HAP-1 (cell line): ENCODE data around the gene AVPR1A.
"Not testable (repeated sequence)": the region's sequence is repeated elsewhere in the genome, so short reads cannot be mapped to it uniquely, and the experiment has no call there.

Experiments
- DNase-seq, 2 experiments: peaks; one replicate each; pipeline ENCODE4 v3.0.0-alpha.2; 2016 to 2020; ENCODE audit warnings: low spot score in 2 of 2
- H3K27me3 ChIP-seq: fragments of 250-450 bp; sonication (Bioruptor Pico); 2 replicates; pipeline ENCODE4 v1.5.1; 2020; ENCODE audit warnings: low read depth, mild to moderate bottlenecking, moderate library complexity
- H3K36me3 ChIP-seq: fragments of 250-450 bp; sonication (Bioruptor Pico); replicated peaks from 2 replicates; pipeline ENCODE4 v1.5.1; 2020; ENCODE audit warnings: mild to moderate bottlenecking
- H3K4me1 ChIP-seq: fragments of 250-450 bp; sonication (Bioruptor Pico); 2 replicates; pipeline ENCODE4 v1.5.1; 2020; ENCODE audit warnings: mild to moderate bottlenecking
- H3K4me3 ChIP-seq: fragments of 250-450 bp; sonication (Bioruptor Pico); 2 replicates; pipeline ENCODE4 v1.5.1; 2020; ENCODE audit warnings: mild to moderate bottlenecking, moderate library complexity
- H3K9me3 ChIP-seq: fragments of 250-450 bp; sonication (Bioruptor Pico); 2 replicates; pipeline ENCODE4 v1.5.1; 2020; ENCODE audit warnings: mild to moderate bottlenecking, moderate library complexity
- in situ Hi-C: fragments of 300-500 bp; cut with MboI; formaldehyde crosslinking; loops from 3 replicates; pipeline ENCODE4 v1.14.3; 2020; ENCODE audit warnings: low sequenced_read_pairs, inconsistent platforms, mixed read lengths

The AVPR1A gene

GRCh38 chr12:63150713-63151622 is at the start of gene AVPR1A:
Gene AVPR1A, minus strand, starts transcription at chr12:63151201. Its CDS starts 365 bp downstream, at chr12:63150836.
- H3K4me1 ChIP-seq, result no peaks in the 10 kb centered on the region; the same call in 1 of the 2 replicates
- H3K9me3 ChIP-seq, result no peaks in the 10 kb centered on the region
- in situ Hi-C loops, result no loop called here
- DNase-seq, result peak; percentile 10 to 51
- peaks cover 35% of the 10 kb centered on the region for H3K27me3 ChIP-seq
- peak within 1 kb of the TSS; percentile 20 for H3K4me3 ChIP-seq
- H3K36me3 ChIP-seq, result no peaks in the 10 kb centered on the region

GRCh38 chr12:63196168-63196567 is 45.2 kb upstream of the AVPR1A start:
- Histone ChIP-seq H3K9me3 (no peaks in the 10 kb centered on the region), H3K4me3 (no peak overlapping the region), H3K4me1 (no peaks in the 10 kb centered on the region), H3K36me3 (no peaks in the 10 kb centered on the region), H3K27me3 (no peaks in the 10 kb centered on the region)
- DNase-seq, result no peak
- in situ Hi-C loops, result no loop called here

- Histone ChIP-seq H3K9me3 (peaks cover 4% of the 10 kb centered on the region; the same call in 1 of the 2 replicates), H3K36me3 (no peaks in the 10 kb centered on the region), H3K27me3 (no peaks in the 10 kb centered on the region), H3K4me3 (no peak overlapping the region), H3K4me1 (no peaks in the 10 kb centered on the region)
- no peak for DNase-seq
- in situ Hi-C loops, result no loop called here
Observed at GRCh38 chr12:63179224-63179623, 28.2 kb upstream of the AVPR1A start.

GRCh38 chr12:63170321-63170720 is 19.3 kb upstream of the AVPR1A start:
- no peak for DNase-seq
- Histone ChIP-seq H3K4me3 (no peak overlapping the region), H3K27me3 (no peaks in the 10 kb centered on the region), H3K36me3 (no peaks in the 10 kb centered on the region), H3K4me1 (no peaks in the 10 kb centered on the region), H3K9me3 (peaks cover 2% of the 10 kb centered on the region; the same call in 1 of the 2 replicates)
- in situ Hi-C loops, result no loop called here

GRCh38 chr12:63167741-63168140 is 16.7 kb upstream of the AVPR1A start:
- H3K36me3 ChIP-seq, DNase-seq, H3K4me1 ChIP-seq, H3K4me3 ChIP-seq, H3K27me3 ChIP-seq, in situ Hi-C loops, H3K9me3 ChIP-seq: not testable (repeated sequence)

GRCh38 chr12:63164911-63165310 is 13.9 kb upstream of the AVPR1A start:
- Histone ChIP-seq H3K27me3 (no peaks in the 10 kb centered on the region), H3K9me3 (no peaks in the 10 kb centered on the region), H3K4me1 (peaks cover 6% of the 10 kb centered on the region; the same call in 1 of the 2 replicates), H3K4me3 (no peak overlapping the region), H3K36me3 (no peaks in the 10 kb centered on the region)
- in situ Hi-C loops, result no loop called here
- no peak for DNase-seq

- Histone ChIP-seq H3K9me3 (no peaks in the 10 kb centered on the region), H3K27me3 (no peaks in the 10 kb centered on the region), H3K4me3 (no peak overlapping the region), H3K4me1 (peaks cover 6% of the 10 kb centered on the region; the same call in 1 of the 2 replicates), H3K36me3 (no peaks in the 10 kb centered on the region)
- no peak for DNase-seq
- in situ Hi-C loops, result no loop called here
Observed at GRCh38 chr12:63163541-63163940, 12.5 kb upstream of the AVPR1A start.

- Histone ChIP-seq H3K36me3 (no peaks in the 10 kb centered on the region), H3K9me3 (no peaks in the 10 kb centered on the region), H3K27me3 (peaks cover 18% of the 10 kb centered on the region; the same call in 1 of the 2 replicates), H3K4me1 (no peaks in the 10 kb centered on the region; the same call in 1 of the 2 replicates), H3K4me3 (no peak overlapping the region)
- in situ Hi-C loops, result no loop called here
- no peak for DNase-seq
Observed at GRCh38 chr12:63155375-63155774, 4.4 kb upstream of the AVPR1A start.

GRCh38 chr12:63154560-63154959 is 3.6 kb upstream of the AVPR1A start:
- no peak for DNase-seq
- in situ Hi-C loops, result no loop called here
- H3K27me3 ChIP-seq, result peaks cover 18% of the 10 kb centered on the region; the same call in 1 of the 2 replicates
- H3K9me3 ChIP-seq, result no peaks in the 10 kb centered on the region
- no peak overlapping the region for H3K4me3 ChIP-seq
- H3K4me1 ChIP-seq, result no peaks in the 10 kb centered on the region; the same call in 1 of the 2 replicates
- no peaks in the 10 kb centered on the region for H3K36me3 ChIP-seq

GRCh38 chr12:63152321-63152700 is 1.3 kb upstream of the AVPR1A start:
- DNase-seq, result no peak
- Histone ChIP-seq H3K4me1 (no peaks in the 10 kb centered on the region; the same call in 1 of the 2 replicates), H3K27me3 (peaks cover 25% of the 10 kb centered on the region), H3K9me3 (no peaks in the 10 kb centered on the region), H3K4me3 (no peak overlapping the region), H3K36me3 (no peaks in the 10 kb centered on the region)
- in situ Hi-C loops, result no loop called here

GRCh38 chr12:63151623-63152320 is 771 bp upstream of the AVPR1A start:
- no peaks in the 10 kb centered on the region; the same call in 1 of the 2 replicates for H3K4me1 ChIP-seq
- no peaks in the 10 kb centered on the region for H3K9me3 ChIP-seq
- H3K27me3 ChIP-seq, result peaks cover 30% of the 10 kb centered on the region
- peak overlapping the region; percentile 20 for H3K4me3 ChIP-seq
- DNase-seq, result peak; percentile 66 to 73
- no peaks in the 10 kb centered on the region for H3K36me3 ChIP-seq
- in situ Hi-C loops, result no loop called here

GRCh38 chr12:63149909-63150712 is 890 bp downstream of the AVPR1A start:
- DNase-seq, result no peak
- Histone ChIP-seq H3K4me1 (no peaks in the 10 kb centered on the region; the same call in 1 of the 2 replicates), H3K27me3 (peaks cover 39% of the 10 kb centered on the region), H3K9me3 (no peaks in the 10 kb centered on the region), H3K36me3 (no peaks in the 10 kb centered on the region), H3K4me3 (no peak overlapping the region)
- in situ Hi-C loops, result no loop called here

GRCh38 chr12:63144556-63144955 is 6.4 kb downstream of the AVPR1A start:
- no peak for DNase-seq
- H3K9me3 ChIP-seq, result no peaks in the 10 kb centered on the region
- in situ Hi-C loops, result no loop called here
- H3K27me3 ChIP-seq, result peaks cover 29% of the 10 kb centered on the region
- no peak overlapping the region for H3K4me3 ChIP-seq
- H3K36me3 ChIP-seq, result no peaks in the 10 kb centered on the region
- H3K4me1 ChIP-seq, result no peaks in the 10 kb centered on the region
